GM18505 (cell line): ENCODE data around the gene ISYNA1.

Experiments used
- ATAC-seq: cut with Tn5 transposase; IDR thresholded peaks from one replicate; pipeline ENCODE4 v1.9.1; 2021; ENCODE audit not compliant: unreplicated experiment
- POLR2A ChIP-seq: IDR thresholded peaks from 4 replicates; pipeline ENCODE4 v1.6.1; 2011; ENCODE audit warnings: borderline replicate concordance; ENCODE audit not compliant: insufficient read depth, insufficient read length; ENCODE audit errors: extremely low read depth

ISYNA1 gene

DNA sequence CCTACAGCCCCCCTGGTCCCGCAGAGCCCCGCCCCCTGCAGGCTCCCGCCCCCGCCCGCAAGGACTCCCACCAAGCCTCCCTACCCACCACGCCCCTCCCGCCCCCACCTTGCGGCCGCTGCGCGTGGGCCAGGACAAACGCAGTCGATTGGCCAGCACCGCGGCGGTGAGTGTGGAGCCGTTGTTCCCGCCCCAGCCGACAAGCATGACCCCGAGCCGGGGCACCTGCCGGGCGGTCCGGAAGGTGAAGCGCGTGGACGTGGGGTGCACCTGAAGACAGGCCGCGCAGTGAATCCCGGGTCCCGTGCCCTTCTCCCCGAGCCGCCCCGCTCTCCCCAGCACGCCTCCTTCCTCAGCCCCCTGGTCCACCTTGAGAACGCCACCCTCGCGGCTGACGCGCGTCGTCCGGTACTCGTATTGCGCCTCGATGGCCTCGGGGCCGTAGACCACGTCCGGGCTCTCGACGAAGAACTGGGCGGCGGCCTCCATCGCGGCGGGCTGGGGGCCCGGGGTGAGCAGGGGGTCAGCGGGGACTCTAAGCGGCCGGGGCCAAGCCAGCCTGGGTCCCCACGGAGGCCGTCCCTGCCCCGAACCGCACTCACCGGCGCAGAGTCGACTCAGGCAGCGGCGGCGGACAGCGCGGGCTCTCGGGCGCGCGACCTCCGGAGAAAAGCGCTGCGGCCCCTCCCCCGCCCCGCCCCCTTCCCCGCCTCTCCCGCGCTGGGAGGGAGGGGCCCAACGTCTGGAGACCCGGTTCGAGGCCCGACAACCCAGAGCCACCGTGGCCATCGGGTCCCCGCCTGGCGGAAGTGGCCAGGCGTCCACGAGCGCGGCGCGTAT is at the start of gene ISYNA1:
Gene ISYNA1 (minus strand): TSS at position 643 of the 840 bp plus-strand sequence. CDS start 154 bp downstream, at position 489.
- no peak for ATAC-seq
- TF ChIP-seq POLR2A = no peak

GRCh38 chr19:18486746-18487145 is 48.8 kb upstream of the ISYNA1 start:
- no peak for ATAC-seq
- no peak for TF ChIP-seq POLR2A

- TF ChIP-seq POLR2A = no peak
- no peak for ATAC-seq
Measured at GRCh38 chr19:18484992-18485391, 47.1 kb upstream of the ISYNA1 start.

GRCh38 chr19:18483119-18483890 is 45.4 kb upstream of the ISYNA1 start:
- TF ChIP-seq POLR2A = no peak

DNA sequence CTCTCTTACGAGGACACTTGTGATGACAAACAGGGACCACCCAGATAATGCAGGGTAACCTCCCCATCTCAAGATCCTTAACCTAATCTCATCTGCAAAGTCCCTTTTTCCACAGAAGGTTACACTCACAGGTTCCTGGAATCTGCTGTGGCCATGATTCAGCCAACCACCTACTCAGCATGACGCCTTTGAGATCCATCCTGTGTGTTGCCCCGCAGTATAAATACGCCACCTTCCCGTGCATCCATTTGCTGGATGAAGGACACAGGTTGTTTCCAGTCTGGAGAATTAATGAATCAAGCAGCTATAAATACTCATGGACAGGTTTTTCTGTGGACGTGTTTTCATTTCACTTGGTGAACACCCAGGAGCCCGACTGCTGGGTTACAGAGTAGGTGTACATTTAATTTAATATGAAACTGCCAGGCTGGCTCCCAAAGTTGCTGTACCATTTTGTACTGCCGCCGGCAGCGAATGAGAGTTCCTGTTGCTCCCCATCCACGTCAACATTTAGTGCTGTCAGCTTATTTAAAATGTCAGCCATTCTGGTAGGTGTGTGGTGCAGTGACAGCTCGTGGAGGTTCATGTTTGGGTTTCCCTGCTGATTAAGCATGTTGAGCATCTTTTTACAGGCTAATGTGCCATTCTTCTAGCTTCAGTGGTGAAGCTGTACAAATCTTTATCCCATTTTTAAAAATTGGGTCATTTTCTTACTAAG is 43.7 kb upstream of the ISYNA1 start:
- no peak for ATAC-seq
- no peak for TF ChIP-seq POLR2A

More at GRCh38 chr19:18483119-18483890, 45.4 kb upstream of the ISYNA1 start:
- ATAC-seq = no peak

- TF ChIP-seq POLR2A = no peak
- no peak for ATAC-seq
Measured at GRCh38 chr19:18480006-18480691, 42.2 kb upstream of the ISYNA1 start.

GRCh38 chr19:18478545-18479311 is 40.8 kb upstream of the ISYNA1 start:
- ATAC-seq = peak; percentile 42
- no peak for TF ChIP-seq POLR2A

DNA sequence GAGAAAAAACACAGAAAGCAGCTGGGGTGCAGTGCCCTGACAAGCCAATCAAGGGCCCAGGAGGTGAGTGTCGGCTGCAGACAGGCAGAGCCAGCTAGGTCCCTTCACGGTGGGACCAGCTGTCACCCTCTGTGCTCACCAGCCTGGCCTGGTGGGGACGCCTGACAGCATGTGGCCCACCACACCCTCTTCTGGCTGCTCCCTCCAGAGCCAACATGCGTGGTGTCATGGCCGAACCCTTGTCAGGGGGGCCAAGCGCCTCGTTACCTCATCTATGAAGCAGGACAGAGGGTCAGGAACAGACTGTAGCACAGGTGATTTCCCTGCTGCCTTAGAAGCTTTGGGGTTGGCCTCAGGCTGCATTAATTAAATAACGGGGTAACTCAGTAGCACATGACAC is 40.0 kb upstream of the ISYNA1 start:
- TF ChIP-seq POLR2A = no peak
- ATAC-seq = no peak

GRCh38 chr19:18477042-18477779 is 39.3 kb upstream of the ISYNA1 start:
- no peak for TF ChIP-seq POLR2A
- ATAC-seq = no peak

- TF ChIP-seq POLR2A = no peak
- no peak for ATAC-seq
Measured at GRCh38 chr19:18476507-18477041, 38.6 kb upstream of the ISYNA1 start.

DNA sequence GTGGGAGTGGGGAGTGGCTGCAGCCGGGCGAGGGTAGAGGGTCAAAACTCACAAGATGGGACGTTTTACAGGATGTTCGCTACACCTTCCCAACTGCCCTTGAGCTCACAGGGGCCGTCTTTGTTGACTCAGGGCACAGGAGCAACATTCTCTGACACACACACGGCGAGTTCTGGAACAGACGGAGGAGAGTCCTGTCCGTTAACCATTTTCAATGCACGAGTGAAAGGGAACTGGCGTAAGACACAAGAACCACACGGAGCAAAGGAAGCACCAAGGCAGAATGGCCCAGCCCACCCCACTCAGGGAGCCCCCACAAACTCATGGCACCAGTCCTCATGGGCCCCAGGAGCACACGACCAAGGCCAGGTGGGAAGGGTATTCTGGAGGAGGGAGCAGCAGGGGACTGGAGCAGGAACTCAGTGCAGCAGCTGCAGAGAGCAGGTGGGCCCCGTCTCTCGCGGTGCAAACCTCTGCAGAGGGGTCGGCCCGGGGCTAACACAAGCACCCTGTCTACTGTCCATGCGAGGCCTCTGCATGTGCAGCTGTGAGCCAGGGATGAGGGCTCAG is 37.9 kb upstream of the ISYNA1 start:
- ATAC-seq = no peak
- no peak for TF ChIP-seq POLR2A
